Peyer's patch (tissue), 4 donors: Measurements from ENCODE around the gene KCNK18.

Experiments
- CTCF ChIP-seq, 6 experiments: fragments of 450-650 bp in 4 of 6; fragments of 200-600 bp in 2 of 6; sonication (generic) in 1 of 6; IDR thresholded peaks; one replicate each; pipeline ENCODE4 v1.5.1; 2017 to 2019; ENCODE audit warnings: antibody characterized with exemption in 6 of 6, mild to moderate bottlenecking in 3 of 6, moderate library complexity in 1 of 6
- POLR2A ChIP-seq, 2 donors: fragments of 450-650 bp; IDR thresholded peaks; one replicate each; pipeline ENCODE4 v1.5.1; 2017; ENCODE audit warnings: antibody characterized with exemption in 2 of 2, mild to moderate bottlenecking in 2 of 2, moderate library complexity in 2 of 2

DNA sequence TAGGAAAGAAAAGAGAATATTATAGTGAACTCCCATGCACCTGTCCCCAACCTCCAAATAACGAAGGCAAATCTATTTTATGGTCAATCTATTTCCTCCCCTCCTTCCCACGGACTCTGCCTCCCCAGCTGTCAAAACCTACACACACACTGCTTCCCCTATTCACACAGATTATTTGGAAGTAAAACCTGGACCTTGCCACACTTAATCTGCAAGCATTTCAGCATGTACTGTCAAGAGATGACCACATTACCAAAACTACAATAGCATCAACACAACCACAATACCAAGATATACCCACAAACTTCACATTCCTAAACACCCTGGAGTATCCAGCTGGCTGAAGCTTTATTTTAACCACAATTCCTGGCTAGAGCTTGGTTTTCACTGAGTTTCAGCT is 27.8 kb upstream of the KCNK18 start:
- TF ChIP-seq CTCF (IDR thresholded peaks at IDR 0.05) (no peak), POLR2A (IDR thresholded peaks at IDR 0.05) (no peak)
